NCI-H69 (cell line): ENCODE results near the gene ATL2.
"Not testable (repeated sequence)": the region's sequence is repeated elsewhere in the genome, so short reads cannot be mapped to it uniquely, and the experiment has no call there.

ENCODE experiments used
- DNase-seq: peaks from one replicate; lab custom pipeline; 2025; lab: John Stamatoyannopoulos, UW

ATL2 gene

DNA sequence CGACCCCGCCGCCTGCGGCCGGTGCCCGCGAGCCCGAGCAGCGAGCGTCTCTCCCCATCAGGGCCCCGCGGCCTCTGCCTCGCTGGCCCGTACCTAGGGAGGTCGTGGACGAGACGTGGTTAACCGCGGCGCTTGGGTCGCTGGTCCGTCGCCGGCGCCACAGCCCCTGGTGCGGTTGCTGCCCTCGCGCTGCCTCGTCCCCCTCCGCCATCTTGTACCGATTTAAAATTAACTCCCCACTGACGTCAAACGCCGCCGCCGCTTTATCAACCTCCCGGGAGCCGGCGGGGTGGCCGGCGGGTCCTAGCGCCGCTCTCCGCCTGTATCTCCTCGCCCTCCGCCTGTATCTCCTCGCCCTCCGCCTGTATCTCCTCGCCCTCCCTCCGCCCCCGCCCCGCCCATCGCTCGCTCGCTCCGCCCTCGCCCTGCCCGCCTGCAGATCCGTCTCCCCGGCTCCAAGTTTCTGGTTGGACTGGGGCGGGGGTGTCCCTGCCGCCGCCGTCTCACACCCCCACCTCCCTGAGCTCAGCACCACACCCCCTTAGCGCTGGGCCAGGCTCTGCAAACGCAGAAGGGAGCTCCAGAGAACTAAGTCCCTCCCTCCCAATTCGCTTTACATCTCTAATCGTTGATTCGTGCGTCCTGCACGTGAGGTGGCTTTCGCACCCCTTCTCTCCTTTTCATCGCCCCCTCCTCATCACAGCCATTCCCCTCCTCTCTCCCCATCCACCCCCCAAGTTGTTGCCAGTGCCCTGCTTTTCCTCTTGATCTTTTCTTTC, at the start of gene ATL2:
Gene ATL2 (minus strand): TSS at position 224 of the 779 bp plus-strand sequence. CDS start 13 bp downstream, at position 211.
- DNase-seq: peak; percentile 93

DNA sequence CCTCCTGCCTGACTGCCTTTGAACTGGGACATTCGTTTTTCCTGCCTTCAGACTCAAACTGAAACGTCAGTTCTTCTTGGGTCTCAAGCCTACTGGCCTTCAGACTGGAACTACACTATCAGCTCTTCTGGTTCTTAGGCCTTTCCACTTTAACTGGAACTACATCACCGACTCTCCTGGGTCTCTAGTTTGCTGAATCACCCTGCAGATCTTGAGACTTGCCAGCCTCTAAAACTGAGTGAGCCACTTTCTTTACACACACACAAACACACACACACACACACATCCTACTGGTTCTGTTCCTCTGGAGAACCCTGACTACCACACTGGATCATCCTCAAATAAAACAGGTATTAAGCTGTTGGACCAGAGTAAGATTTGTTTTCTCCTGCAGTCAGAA, 46.7 kb upstream of the ATL2 start:
- DNase-seq: no peak

DNA sequence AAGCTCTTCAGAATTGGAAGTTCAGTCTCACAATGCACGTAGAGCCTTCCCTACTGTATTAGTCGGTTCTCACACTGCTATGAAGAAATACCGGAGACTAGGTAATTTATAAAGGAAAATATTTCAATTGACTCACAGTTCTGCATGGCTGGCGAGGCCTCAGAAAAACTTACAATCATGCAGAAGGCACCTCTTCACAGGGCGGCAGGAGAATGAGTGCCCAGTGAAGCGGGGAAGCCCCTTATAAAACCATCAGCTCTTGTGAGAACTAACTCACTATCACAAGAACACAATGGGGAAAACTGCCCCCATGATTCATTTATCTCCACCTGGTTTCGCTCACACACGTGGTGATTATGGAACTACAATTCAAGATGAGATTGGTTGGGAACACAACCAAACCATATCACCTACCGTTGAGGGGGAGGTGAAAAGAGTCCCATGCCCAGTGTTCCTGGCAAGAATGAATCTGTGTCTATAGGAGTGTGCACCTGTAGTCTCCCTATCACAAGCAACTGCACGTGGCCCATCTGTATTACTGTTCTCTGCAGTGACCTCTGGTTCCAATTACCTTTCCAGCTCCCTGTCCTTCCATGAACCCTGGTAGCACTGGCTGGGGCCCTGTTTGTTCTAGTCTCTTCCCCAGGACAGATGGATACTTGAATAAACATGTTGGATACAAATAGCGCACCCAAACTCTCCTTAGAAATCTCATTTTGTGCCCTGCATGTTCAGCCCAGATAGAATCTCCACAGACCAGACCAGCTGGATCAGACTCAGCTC, 44.4 kb upstream of the ATL2 start:
- no peak for DNase-seq

DNA sequence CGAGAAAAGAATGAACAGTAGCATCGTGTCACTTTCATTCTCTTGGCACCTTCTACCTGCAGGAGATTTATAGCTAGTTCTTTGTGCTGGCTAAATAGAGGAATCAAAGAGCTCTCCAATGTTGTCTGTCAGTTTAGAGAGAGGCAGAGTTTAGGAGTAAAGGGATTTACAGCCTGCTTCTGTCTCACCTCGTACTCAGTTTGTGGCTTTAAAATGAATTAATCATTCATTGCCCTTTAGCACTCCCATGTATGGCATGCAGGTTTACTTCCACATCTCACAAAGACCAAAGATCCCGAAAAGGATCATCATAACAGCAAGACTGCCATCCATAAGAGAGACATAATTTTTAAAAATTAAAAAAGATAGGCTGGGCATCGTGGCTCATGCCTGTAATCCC, 42.4 kb upstream of the ATL2 start:
- DNase-seq: no peak

DNA sequence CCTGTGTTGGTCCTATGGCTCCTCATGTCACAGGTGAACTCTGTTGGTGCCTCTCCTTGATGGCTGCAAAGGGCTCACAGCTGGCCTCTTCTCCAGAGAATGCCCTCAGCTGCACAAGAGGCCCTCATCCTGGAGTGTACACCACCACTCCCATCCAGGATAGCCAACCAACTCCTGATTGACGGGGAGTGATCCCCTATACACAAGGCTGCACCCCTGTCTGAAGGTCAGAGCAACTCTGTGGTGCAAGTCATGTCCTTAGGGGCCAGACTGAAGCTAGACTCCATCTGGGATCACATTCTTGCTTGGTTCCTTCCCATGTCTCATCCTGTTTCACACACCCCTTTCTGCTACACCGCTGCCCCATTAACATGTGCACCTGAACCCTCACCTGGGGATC, 41.7 kb upstream of the ATL2 start:
- DNase-seq: no peak

DNA sequence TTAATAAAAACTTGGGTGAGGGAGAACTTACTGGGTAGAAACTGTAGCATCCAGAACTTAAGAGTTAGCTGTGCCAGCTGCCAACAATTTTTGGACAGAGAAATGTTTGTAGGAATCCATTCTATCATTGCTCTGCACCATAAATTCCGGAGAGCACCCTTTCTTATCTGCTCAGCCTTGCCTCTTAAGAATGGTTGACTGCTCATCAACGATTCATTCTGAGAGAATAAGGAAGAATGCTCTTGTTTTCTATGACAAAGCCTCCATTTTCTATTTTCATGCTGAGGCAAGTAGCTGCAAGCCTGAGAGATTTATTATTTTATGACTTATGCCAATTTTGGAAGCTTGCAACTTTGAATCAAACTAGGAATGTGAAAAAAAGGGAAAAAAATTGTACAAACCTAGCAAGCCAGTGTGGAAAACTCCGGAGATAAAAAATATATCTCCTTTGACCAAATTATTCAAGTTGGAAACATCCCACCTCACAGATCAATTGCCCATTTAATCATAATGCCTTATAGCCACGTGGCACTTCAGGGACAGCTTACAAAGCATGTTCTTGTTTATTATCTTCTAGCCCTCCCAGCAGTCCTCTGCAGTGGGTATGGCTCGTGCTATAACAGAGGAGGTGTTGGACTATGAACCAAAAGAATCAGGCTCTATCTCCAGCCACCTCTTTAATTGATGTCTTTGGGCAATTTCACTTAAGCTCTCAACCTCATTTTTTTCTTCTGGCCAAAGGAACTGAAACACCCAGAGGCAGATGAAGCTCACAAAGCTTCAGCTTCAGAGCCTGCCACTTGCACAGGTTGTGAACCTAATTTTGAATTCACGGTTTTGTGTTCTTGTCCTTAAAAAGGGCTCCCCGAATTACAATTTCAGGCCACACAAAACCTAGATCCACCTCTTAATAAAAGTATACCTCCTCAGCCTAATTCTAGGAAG, 40.9 kb upstream of the ATL2 start:
- no peak for DNase-seq

DNA sequence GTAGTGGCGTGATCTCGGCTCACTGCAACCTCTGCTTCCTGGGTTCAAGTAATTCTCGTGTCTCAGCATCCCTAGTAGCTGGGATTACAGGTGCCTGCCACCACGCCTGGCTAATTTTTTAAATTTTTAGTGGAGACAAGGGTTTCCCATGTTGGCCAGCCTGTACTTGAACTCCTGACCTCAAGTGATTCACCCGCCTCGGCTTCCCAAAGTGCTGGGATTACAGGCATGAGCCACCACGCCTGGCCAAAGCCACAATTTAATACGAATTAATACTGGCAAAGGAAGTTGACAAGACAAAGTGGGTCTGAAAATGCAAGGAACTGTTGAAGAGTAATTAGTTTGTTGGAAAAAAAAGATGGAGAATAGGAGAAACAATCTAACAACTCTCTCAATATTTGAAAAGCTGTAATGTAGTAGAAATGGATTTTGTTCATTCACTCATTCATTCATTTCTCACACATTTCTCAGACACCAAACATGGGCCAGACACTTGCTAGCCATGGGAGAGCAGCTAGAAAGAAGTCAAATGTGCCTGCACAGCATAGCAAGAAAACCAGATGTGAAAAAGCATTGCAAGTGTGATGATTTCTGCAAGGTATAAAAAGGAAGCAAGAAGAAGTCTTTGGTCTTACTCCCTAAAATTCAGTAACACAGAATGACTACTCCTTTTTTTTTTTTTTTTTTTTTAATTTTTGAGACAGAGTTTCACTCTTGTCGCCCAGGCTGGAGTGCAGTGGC, 39.4 kb upstream of the ATL2 start:
- no peak for DNase-seq

DNA sequence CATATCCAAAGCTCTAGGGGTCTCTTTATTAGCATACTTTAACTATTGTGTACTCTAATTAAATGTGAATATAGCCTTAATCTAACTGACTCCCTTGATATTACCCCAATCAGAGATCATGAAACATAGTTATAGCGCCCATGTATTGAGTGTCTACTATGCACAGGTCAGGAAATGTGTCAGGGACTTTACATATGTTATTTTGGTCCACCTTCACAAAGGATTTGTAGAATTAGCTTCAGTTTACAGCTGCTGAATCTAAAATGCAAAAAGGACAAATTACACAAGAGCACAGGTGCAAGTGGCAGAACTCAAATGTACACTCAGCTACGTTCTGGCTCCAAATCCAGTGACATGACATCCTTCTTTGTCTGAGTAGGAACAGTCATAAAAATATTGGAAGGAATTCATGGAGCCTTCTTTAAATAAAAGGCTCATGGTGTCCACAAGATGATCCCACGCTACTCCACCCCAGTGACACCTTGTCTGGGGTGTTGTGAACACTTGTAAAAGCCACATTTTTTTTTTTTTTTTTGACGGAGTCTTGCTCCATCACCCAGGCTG, 38.7 kb upstream of the ATL2 start:
- DNase-seq: no peak

DNA sequence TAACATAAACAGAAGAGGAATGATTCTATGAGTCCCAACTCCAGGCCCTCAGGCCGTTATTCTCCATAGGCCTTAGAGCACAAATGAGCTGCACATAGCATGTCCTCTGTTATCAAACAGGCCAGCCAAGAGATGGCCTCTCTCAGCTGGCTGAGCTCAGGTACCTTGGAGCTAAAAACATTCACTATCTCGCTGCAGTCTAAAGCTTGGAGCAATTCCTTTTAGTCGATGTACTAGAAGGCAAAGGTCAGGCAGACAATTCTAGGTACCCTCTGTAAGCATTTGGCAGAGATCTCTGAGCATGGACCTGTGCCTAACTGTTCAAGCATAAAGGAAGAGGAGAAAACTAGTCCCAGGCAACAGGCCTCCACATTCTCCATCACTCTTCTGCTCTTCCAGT, 38.0 kb upstream of the ATL2 start:
- no peak for DNase-seq

DNA sequence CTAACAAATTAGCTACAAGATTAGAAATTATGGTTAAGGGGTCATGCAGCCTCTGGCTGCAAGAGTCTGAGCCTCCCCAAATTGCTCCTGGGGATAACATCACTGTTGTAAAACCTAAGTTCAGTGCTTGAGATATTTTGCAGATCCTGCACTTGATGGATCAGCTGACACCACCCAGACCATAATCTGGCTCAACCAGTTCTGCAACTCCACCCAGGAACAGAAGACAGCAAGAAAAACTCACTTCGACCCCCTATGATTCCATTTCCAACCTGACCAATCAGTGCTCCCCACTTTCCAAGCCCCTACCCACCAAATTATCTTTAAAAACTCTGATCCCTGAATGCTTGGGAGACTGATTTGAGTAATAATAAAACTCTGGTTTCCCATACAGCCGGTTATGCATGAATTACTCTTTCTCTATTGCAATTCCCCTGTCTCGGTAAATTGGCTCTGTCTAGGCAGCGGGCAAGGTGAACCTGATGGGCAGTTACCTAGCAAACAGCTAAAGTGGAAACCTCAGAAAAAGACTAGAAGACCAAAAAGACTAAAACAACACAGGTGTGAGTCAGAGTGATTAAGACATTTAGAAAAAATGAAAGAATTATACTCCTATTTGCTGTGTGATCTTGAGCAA, 35.3 kb upstream of the ATL2 start:
- not testable (repeated sequence) for DNase-seq

DNA sequence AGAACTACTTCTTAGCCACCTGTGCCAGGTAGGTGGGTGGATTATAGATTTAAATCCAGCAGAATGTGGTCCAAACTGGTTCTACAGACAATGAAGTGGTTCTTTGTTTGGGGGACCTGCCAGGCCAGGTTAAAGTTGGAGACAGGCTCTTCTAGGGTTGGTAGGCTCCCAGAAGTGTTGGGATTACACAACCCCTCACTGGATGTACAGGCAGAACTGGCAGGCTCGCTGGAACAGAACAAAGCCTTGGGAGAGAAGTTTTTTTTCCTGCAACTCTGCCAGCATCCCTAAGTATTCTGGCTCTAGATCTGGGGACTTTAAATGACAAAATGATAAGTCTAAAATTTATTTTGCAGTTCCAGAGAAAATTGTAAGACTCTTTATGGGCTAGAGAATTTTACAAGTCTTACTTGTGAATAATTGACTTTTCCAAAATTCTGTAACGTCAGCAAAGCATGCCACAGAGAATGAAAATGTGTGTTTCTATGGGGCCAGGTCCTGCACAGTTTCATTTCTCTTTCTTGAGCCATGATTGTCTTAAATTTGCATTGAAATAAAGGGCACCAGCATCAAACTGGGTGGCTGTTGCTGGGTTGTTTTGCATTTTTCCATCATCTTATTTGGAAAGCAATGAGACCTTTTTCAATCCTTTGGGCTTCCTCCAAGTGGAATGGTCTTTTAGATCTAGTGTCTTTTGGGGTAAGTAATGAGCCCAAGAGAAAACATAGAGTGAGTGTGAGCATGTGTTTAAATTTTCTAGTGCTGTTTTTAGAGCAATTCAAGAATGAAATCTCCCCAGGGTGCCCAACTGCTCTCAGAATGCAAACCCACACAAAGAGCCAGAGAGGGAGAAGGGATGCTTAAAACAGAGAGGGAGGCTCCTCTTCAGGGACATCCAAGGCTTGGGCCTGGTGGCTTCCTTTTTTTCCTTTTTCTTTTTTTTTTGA, 32.4 kb upstream of the ATL2 start:
- DNase-seq: no peak

DNA sequence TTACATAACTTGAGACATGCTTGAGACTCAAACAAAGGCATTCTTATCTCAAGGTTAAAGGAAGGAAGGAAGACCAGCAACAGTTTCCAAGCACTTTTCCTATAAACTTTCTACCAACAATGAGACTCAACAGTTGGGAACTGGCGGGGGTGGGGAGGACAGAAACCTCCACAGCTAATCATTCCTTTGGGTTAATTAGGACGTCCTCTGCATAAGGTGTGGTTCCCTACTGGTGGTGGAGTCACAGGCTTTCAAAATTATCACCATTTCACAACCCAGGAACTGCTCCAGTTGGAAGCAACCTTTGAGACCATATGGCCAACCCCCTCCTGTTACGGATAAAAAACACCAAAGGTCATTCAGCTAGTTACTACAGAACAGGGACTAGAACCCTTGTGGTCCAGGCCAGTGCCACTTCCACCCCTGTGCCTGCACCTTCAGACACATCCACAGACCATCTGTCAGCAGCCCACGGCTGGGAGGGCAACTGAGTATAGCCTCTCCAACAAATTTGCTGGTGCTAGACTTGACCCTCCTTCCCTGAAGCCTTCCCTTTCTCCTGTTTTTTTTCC, 30.1 kb upstream of the ATL2 start:
- DNase-seq: no peak

DNA sequence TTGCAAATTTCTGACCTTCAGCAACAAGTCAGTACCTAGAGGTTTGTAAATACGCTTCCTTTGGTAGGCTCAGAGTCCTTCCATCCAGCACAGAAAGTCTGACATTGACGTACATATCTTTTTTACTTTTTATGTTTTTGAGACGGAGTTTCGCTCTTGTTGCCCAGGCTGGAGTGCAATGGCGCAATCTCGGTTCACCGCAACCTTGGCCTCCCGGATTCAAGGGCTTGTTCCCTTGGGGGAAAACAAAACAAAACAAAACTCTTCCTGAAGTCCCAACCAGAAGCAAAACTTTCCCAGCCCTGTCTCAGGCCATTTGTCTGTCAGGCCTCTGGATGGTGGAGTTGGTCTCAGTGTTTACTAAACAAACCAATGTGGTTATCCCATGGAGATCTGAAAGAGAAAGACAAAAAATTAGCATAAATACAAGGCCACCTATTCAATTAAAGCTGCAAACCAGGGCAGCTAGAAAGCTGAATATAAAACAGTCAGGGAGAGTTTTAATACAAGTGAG, 29.6 kb upstream of the ATL2 start:
- no peak for DNase-seq

DNA sequence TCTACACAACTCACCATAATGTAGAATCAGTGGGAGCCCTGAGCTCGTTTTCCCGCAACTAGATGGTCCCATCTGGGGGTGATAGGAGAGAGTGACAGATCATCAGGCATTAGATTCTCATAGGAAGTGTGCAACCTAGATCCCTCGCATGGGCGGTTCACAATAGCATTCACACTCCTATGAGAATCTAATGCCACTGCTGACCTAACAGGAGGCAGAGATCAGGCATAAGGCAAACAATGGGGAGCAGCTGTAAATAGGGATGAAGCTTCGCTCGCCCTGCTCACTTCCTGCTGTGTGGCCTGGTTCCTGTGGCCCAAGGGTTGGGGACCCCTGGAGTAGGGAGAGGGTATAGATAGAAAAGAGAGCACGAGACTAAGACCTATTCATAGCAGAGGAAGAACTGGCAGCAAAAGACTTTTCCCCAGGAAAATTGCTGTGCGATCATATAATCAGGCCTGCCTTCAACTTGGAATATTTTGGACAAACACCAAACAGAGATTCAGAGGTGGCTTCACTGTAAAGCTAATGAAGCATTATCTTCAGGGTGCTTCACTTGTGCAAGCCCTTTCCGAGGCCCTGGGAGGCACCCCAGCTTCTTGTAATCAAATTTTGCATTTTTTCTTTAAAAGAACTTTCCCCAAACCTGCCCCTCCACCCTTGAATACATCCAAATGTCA, 29.0 kb upstream of the ATL2 start:
- no peak for DNase-seq

DNA sequence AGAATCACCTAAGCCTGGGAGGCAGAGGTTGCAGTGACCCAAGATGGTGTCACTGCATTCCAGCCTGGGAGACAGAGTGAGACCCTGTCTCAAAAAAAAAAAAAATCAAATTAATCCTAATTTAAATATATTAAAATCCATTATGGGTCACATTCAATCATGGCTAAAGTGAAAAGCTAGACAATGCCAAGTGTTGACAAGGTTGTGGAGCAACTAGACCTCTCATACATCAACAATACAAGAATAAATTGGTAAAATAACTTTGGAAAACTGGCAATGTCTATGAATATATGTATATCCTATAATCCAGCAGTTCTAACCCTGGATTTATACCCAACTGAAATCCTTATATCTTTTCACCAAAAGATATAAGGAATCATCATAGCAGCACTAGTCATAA, 23.4 kb upstream of the ATL2 start:
- no peak for DNase-seq

DNA sequence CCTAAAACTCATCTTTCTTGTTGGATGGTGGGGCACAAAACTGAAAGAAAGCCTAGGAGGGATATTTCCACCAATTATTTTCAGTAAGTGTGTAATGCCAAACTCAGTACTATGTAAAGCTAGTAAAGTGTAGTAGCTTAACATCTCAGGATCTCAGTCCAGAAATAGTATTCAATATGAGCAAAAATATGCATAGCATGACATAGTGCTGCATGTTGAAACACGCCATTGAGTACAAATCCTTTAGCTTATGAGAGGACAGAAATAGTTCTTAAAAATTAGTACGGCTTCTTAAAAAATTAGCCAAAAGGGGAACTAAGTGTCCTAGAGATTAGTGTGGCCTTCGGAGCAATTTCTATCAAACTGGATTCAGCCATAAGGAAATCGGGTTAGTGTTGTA, 21.7 kb upstream of the ATL2 start:
- DNase-seq: no peak

DNA sequence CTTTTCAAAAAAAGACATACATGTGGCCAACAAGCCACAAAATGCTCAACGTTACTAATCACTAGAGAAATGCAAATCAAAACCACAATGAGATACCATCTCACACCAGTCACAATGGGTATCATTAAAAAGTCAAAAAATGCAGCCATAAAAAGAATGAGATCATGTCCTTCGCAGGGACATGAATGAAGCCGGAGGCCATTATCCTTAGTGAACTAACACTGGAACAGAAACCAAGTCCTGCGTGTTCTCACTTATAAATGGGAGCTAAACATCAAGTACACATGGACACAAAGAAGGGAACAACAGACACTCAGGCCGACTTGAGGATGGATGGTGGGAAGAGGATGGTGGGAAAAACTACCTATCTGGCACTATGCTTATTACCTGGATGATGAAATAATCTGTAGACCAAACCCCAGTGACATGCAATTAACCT, 17.8 kb upstream of the ATL2 start:
- DNase-seq: no peak

DNA sequence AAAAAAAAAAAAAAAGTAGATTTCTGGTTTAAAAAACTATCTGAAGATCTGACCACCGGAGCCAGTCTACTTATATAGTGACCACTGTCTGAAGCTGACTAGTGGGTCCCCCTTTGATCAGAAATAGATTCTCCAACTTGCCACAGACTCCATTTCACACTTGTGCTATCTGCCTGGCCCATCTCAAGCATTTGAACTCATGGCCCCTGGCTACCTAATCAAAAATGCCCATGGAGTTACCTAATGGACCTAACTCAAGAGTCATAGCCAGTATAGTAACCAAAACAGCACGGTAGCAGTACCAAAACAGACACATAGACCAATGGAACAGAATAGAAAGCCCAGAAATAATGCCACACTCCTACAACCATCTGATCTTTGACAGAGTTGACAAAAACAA, 17.0 kb upstream of the ATL2 start:
- DNase-seq: no peak
